ENCODE results near the gene PLCH1. TPM values are rescaled to one million over a fixed set of nuclear protein-coding genes. Genes with fewer than 3 reads are reported as not detected.

Gene PLCH1
- polyA plus RNA-seq, 1 donor, result 7.4 TPM

GRCh38 chr3:155607761-155608160, 137.1 kb downstream of the PLCH1 start:
- no peak overlapping the region for H3K4me3 ChIP-seq (ENCODE audit: low read length)
- no peak for DNase-seq
- WGBS (ENCODE audit: insufficient coverage, low lambda C conversion rate), result no CpG with 5 or more reads among the region's 1 CpG
- no peaks in the 10 kb centered on the region for H3K27me3 ChIP-seq (ENCODE audit: control insufficient read depth, insufficient read depth, low read length)
- no peaks in the 10 kb centered on the region for H3K4me1 ChIP-seq (ENCODE audit: control insufficient read depth, insufficient read depth, low read length)
- H3K36me3 ChIP-seq (ENCODE audit: control insufficient read depth, insufficient read depth, low read length), result no peaks in the 10 kb centered on the region
- peaks cover 5% of the 10 kb centered on the region for H3K9me3 ChIP-seq (ENCODE audit: control insufficient read depth, low read depth, low read length)
- no peak overlapping the region for H3K27ac ChIP-seq (ENCODE audit: low read length)

- peak in 1 of 2 donors; percentile 63 for DNase-seq
- 41% methylated on average over 4 of the region's 5 CpGs for WGBS (ENCODE audit: insufficient coverage, low lambda C conversion rate)
- Histone ChIP-seq H3K27me3 (ENCODE audit: control insufficient read depth, insufficient read depth, low read length) (no peaks in the 10 kb centered on the region), H3K9me3 (ENCODE audit: control insufficient read depth, low read depth, low read length) (peaks cover 5% of the 10 kb centered on the region), H3K36me3 (ENCODE audit: control insufficient read depth, insufficient read depth, low read length) (no peaks in the 10 kb centered on the region), H3K4me3 (ENCODE audit: low read length) (no peak overlapping the region), H3K4me1 (ENCODE audit: control insufficient read depth, insufficient read depth, low read length) (no peaks in the 10 kb centered on the region), H3K27ac (ENCODE audit: low read length) (peak overlapping the region; percentile 44)
Measured at GRCh38 chr3:155605571-155605970, 139.3 kb downstream of the PLCH1 start.

GRCh38 chr3:155604967-155605366, 139.9 kb downstream of the PLCH1 start:
- Histone ChIP-seq H3K36me3 (ENCODE audit: control insufficient read depth, insufficient read depth, low read length) (no peaks in the 10 kb centered on the region), H3K27me3 (ENCODE audit: control insufficient read depth, insufficient read depth, low read length) (no peaks in the 10 kb centered on the region), H3K4me3 (ENCODE audit: low read length) (no peak overlapping the region), H3K27ac (ENCODE audit: low read length) (no peak overlapping the region), H3K4me1 (ENCODE audit: control insufficient read depth, insufficient read depth, low read length) (no peaks in the 10 kb centered on the region), H3K9me3 (ENCODE audit: control insufficient read depth, low read depth, low read length) (peaks cover 5% of the 10 kb centered on the region)
- no CpG with 5 or more reads among the region's 5 CpGs for WGBS (ENCODE audit: insufficient coverage, low lambda C conversion rate)
- no peak for DNase-seq

- no peak overlapping the region for H3K27ac ChIP-seq (ENCODE audit: low read length)
- H3K27me3 ChIP-seq (ENCODE audit: control insufficient read depth, insufficient read depth, low read length), result no peaks in the 10 kb centered on the region
- WGBS (ENCODE audit: insufficient coverage, low lambda C conversion rate), result 100% methylated on average over 2 of the region's 2 CpGs
- no peak for DNase-seq
- H3K9me3 ChIP-seq (ENCODE audit: control insufficient read depth, low read depth, low read length), result peaks cover 5% of the 10 kb centered on the region
- no peaks in the 10 kb centered on the region for H3K36me3 ChIP-seq (ENCODE audit: control insufficient read depth, insufficient read depth, low read length)
- H3K4me3 ChIP-seq (ENCODE audit: low read length), result no peak overlapping the region
- no peaks in the 10 kb centered on the region for H3K4me1 ChIP-seq (ENCODE audit: control insufficient read depth, insufficient read depth, low read length)
Measured at GRCh38 chr3:155604126-155604525, 140.7 kb downstream of the PLCH1 start.

- Histone ChIP-seq H3K36me3 (ENCODE audit: control insufficient read depth, insufficient read depth, low read length) (no peaks in the 10 kb centered on the region), H3K27ac (ENCODE audit: low read length) (no peak overlapping the region), H3K4me1 (ENCODE audit: control insufficient read depth, insufficient read depth, low read length) (no peaks in the 10 kb centered on the region), H3K27me3 (ENCODE audit: control insufficient read depth, insufficient read depth, low read length) (no peaks in the 10 kb centered on the region), H3K9me3 (ENCODE audit: control insufficient read depth, low read depth, low read length) (no peaks in the 10 kb centered on the region), H3K4me3 (ENCODE audit: low read length) (no peak overlapping the region)
- no peak for DNase-seq
Measured at GRCh38 chr3:155603302-155603701, 141.6 kb downstream of the PLCH1 start.

- no peaks in the 10 kb centered on the region for H3K27me3 ChIP-seq (ENCODE audit: control insufficient read depth, insufficient read depth, low read length)
- H3K4me1 ChIP-seq (ENCODE audit: control insufficient read depth, insufficient read depth, low read length), result no peaks in the 10 kb centered on the region
- H3K4me3 ChIP-seq (ENCODE audit: low read length), result no peak overlapping the region
- H3K36me3 ChIP-seq (ENCODE audit: control insufficient read depth, insufficient read depth, low read length), result no peaks in the 10 kb centered on the region
- no peaks in the 10 kb centered on the region for H3K9me3 ChIP-seq (ENCODE audit: control insufficient read depth, low read depth, low read length)
- DNase-seq, result no peak
- H3K27ac ChIP-seq (ENCODE audit: low read length), result no peak overlapping the region
- WGBS (ENCODE audit: insufficient coverage, low lambda C conversion rate), result 40% methylated on average over 1 of the region's 2 CpGs
Measured at GRCh38 chr3:155602307-155602706, 142.6 kb downstream of the PLCH1 start.

GRCh38 chr3:155598671-155599070, 146.2 kb downstream of the PLCH1 start:
- peaks cover 1% of the 10 kb centered on the region for H3K36me3 ChIP-seq (ENCODE audit: control insufficient read depth, insufficient read depth, low read length)
- peaks cover 3% of the 10 kb centered on the region for H3K4me1 ChIP-seq (ENCODE audit: control insufficient read depth, insufficient read depth, low read length)
- H3K9me3 ChIP-seq (ENCODE audit: control insufficient read depth, low read depth, low read length), result no peaks in the 10 kb centered on the region
- DNase-seq, result no peak
- H3K4me3 ChIP-seq (ENCODE audit: low read length), result no peak overlapping the region
- H3K27me3 ChIP-seq (ENCODE audit: control insufficient read depth, insufficient read depth, low read length), result no peaks in the 10 kb centered on the region
- WGBS (ENCODE audit: insufficient coverage, low lambda C conversion rate), result no CpG with 5 or more reads among the region's 3 CpGs
- H3K27ac ChIP-seq (ENCODE audit: low read length), result no peak overlapping the region

- no peak overlapping the region for H3K27ac ChIP-seq (ENCODE audit: low read length)
- no peak for DNase-seq
- H3K27me3 ChIP-seq (ENCODE audit: control insufficient read depth, insufficient read depth, low read length), result no peaks in the 10 kb centered on the region
- H3K9me3 ChIP-seq (ENCODE audit: control insufficient read depth, low read depth, low read length), result no peaks in the 10 kb centered on the region
- no peak overlapping the region for H3K4me3 ChIP-seq (ENCODE audit: low read length)
- H3K36me3 ChIP-seq (ENCODE audit: control insufficient read depth, insufficient read depth, low read length), result peaks cover 4% of the 10 kb centered on the region
- peaks cover 3% of the 10 kb centered on the region for H3K4me1 ChIP-seq (ENCODE audit: control insufficient read depth, insufficient read depth, low read length)
Measured at GRCh38 chr3:155596615-155597014, 148.3 kb downstream of the PLCH1 start.

GRCh38 chr3:155595371-155595770, 149.5 kb downstream of the PLCH1 start:
- Histone ChIP-seq H3K4me3 (ENCODE audit: low read length) (no peak overlapping the region), H3K9me3 (ENCODE audit: control insufficient read depth, low read depth, low read length) (no peaks in the 10 kb centered on the region), H3K27me3 (ENCODE audit: control insufficient read depth, insufficient read depth, low read length) (no peaks in the 10 kb centered on the region), H3K36me3 (ENCODE audit: control insufficient read depth, insufficient read depth, low read length) (peaks cover 4% of the 10 kb centered on the region), H3K4me1 (ENCODE audit: control insufficient read depth, insufficient read depth, low read length) (peaks cover 3% of the 10 kb centered on the region), H3K27ac (ENCODE audit: low read length) (peak overlapping the region; percentile 86)
- peak; percentile 84 to 91 for DNase-seq

GRCh38 chr3:155594526-155595187, 150.2 kb downstream of the PLCH1 start:
- Histone ChIP-seq H3K27ac (ENCODE audit: low read length) (peak overlapping the region; percentile 86), H3K36me3 (ENCODE audit: control insufficient read depth, insufficient read depth, low read length) (peaks cover 4% of the 10 kb centered on the region), H3K9me3 (ENCODE audit: control insufficient read depth, low read depth, low read length) (no peaks in the 10 kb centered on the region), H3K27me3 (ENCODE audit: control insufficient read depth, insufficient read depth, low read length) (no peaks in the 10 kb centered on the region), H3K4me3 (ENCODE audit: low read length) (no peak overlapping the region), H3K4me1 (ENCODE audit: control insufficient read depth, insufficient read depth, low read length) (peaks cover 3% of the 10 kb centered on the region)
- DNase-seq, result peak; percentile 10 to 37
- WGBS (ENCODE audit: insufficient coverage, low lambda C conversion rate), result 42% methylated on average over 2 of the region's 4 CpGs

- Histone ChIP-seq H3K9me3 (ENCODE audit: control insufficient read depth, low read depth, low read length) (no peaks in the 10 kb centered on the region), H3K36me3 (ENCODE audit: control insufficient read depth, insufficient read depth, low read length) (no peaks in the 10 kb centered on the region), H3K4me1 (ENCODE audit: control insufficient read depth, insufficient read depth, low read length) (no peaks in the 10 kb centered on the region), H3K27me3 (ENCODE audit: control insufficient read depth, insufficient read depth, low read length) (no peaks in the 10 kb centered on the region), H3K27ac (ENCODE audit: low read length) (no peak overlapping the region), H3K4me3 (ENCODE audit: low read length) (no peak overlapping the region)
- DNase-seq, result no peak
- WGBS (ENCODE audit: insufficient coverage, low lambda C conversion rate), result no CpG with 5 or more reads among the region's 2 CpGs
Measured at GRCh38 chr3:155587581-155587980, 157.3 kb downstream of the PLCH1 start.

Data from large intestine (tissue), 3 donors.